CD14-positive monocyte (primary cell): Measurements from ENCODE around the gene MRPS33. TPM values are rescaled to one million over a fixed set of nuclear protein-coding genes. Genes with fewer than 3 reads are reported as not detected.
"Not testable (repeated sequence)": the region's sequence is repeated elsewhere in the genome, so short reads cannot be mapped to it uniquely, and the experiment has no call there.

ENCODE experiments used
- DNase-seq, 3 donors: peaks; one replicate each; pipeline ENCODE4 v3.0.0-alpha.2; 2011 to 2022
- H2AFZ ChIP-seq: 2 replicates; pipeline ENCODE4 v1.6.0; 2012; ENCODE audit warnings: mild to moderate bottlenecking, low read depth, low read length, inconsistent platforms; ENCODE audit not compliant: insufficient read depth, poor library complexity, severe bottlenecking
- H3K27ac ChIP-seq, 2 donors: 1 replicate in 1 of 2; 2 replicates in 1 of 2; pipeline ENCODE4 v1.5.1; 2012 to 2013; ENCODE audit warnings: low read length in 2 of 2, control low read depth in 1 of 2, inconsistent platforms in 1 of 2, low read depth in 1 of 2, mild to moderate bottlenecking in 1 of 2
- H3K27me3 ChIP-seq, 2 donors: one replicate each; pipeline versions ENCODE4 v1.6.0 to v1.6.1; 2011 to 2013; ENCODE audit warnings: low read length in 2 of 2; ENCODE audit not compliant: control insufficient read depth in 2 of 2, insufficient read depth in 2 of 2
- H3K36me3 ChIP-seq, 2 donors: replicated peaks in 1 of 2; 1 replicate in 1 of 2; 2 replicates in 1 of 2; pipeline versions ENCODE4 v1.5.1 to v1.6.1; 2012 to 2013; ENCODE audit warnings: low read length in 2 of 2, control low read depth in 1 of 2, inconsistent platforms in 1 of 2, mild to moderate bottlenecking in 1 of 2; ENCODE audit not compliant: insufficient read depth in 2 of 2, control insufficient read depth in 1 of 2
- H3K4me1 ChIP-seq, 2 donors: 1 replicate in 1 of 2; 2 replicates in 1 of 2; pipeline versions ENCODE4 v1.5.1 to v1.6.1; 2012 to 2013; ENCODE audit warnings: low read length in 2 of 2, control low read depth in 1 of 2, inconsistent platforms in 1 of 2, mild to moderate bottlenecking in 1 of 2, moderate library complexity in 1 of 2; ENCODE audit not compliant: insufficient read depth in 2 of 2, control insufficient read depth in 1 of 2
- H3K4me2 ChIP-seq: replicated peaks from 2 replicates; pipeline ENCODE3; 2012; ENCODE audit warnings: low read length, moderate library complexity, mild to moderate bottlenecking; ENCODE audit not compliant: poor library complexity, severe bottlenecking; ENCODE audit errors: extremely low read depth
- H3K4me3 ChIP-seq, 3 experiments: fragments of 200-600 bp in 1 of 3; sonication (generic) in 1 of 3; replicated peaks in 1 of 3; 1 replicate in 2 of 3; 2 replicates in 1 of 3; pipeline ENCODE4 v1.5.1; 2011 to 2013; ENCODE audit warnings: low read length in 3 of 3, mild to moderate bottlenecking in 3 of 3, control low read depth in 2 of 3, low read depth in 2 of 3, inconsistent platforms in 1 of 3, moderate library complexity in 1 of 3
- H3K79me2 ChIP-seq: 2 replicates; pipeline ENCODE4 v1.6.0; 2012; ENCODE audit warnings: mild to moderate bottlenecking, control low read depth, inconsistent platforms, low read length, moderate library complexity; ENCODE audit not compliant: insufficient read depth
- H3K9ac ChIP-seq: 2 replicates; pipeline ENCODE4 v1.6.0; 2017; ENCODE audit warnings: low read length, mild to moderate bottlenecking; ENCODE audit not compliant: insufficient read depth, poor library complexity, severe bottlenecking
- H3K9me3 ChIP-seq, 2 donors: replicated peaks in 1 of 2; 1 replicate in 1 of 2; 2 replicates in 1 of 2; pipeline versions ENCODE4 v1.5.1 to v1.6.1; 2012 to 2013; ENCODE audit warnings: low read length in 2 of 2, control low read depth in 1 of 2; ENCODE audit not compliant: control insufficient read depth in 1 of 2, insufficient read depth in 1 of 2
- H4K20me1 ChIP-seq: 2 replicates; pipeline ENCODE4 v1.6.0; 2012; ENCODE audit warnings: mild to moderate bottlenecking, low read length, control low read depth, moderate library complexity; ENCODE audit not compliant: insufficient read depth
- H3K27ac Mint-ChIP-seq, 7 donors: one replicate each; pipeline ENCODE4 v1.8.0; 2020; ENCODE audit warnings: mild to moderate bottlenecking in 7 of 7, mixed read lengths in 7 of 7, moderate library complexity in 6 of 7, inconsistent platforms in 2 of 7
- H3K27me3 Mint-ChIP-seq, 3 donors: one replicate each; pipeline ENCODE4 v1.8.0; 2021 to 2022; ENCODE audit warnings: low read depth in 3 of 3, mild to moderate bottlenecking in 3 of 3, mixed read lengths in 3 of 3, moderate library complexity in 3 of 3, inconsistent platforms in 1 of 3
- H3K36me3 Mint-ChIP-seq, 2 donors: one replicate each; pipeline ENCODE4 v1.8.0; 2020; ENCODE audit warnings: mixed read lengths in 2 of 2, inconsistent platforms in 1 of 2, mild to moderate bottlenecking in 1 of 2
- H3K4me1 Mint-ChIP-seq: one replicate; pipeline ENCODE4 v1.8.0; 2020; ENCODE audit warnings: mild to moderate bottlenecking, mixed read lengths
- H3K4me3 Mint-ChIP-seq, 2 donors: one replicate each; pipeline ENCODE4 v1.8.0; 2020; ENCODE audit warnings: mild to moderate bottlenecking in 2 of 2, mixed read lengths in 2 of 2, moderate library complexity in 1 of 2
- H3K9me3 Mint-ChIP-seq, 7 donors: one replicate each; pipeline ENCODE4 v1.8.0; 2020 to 2022; ENCODE audit warnings: mixed read lengths in 7 of 7, mild to moderate bottlenecking in 6 of 7, moderate library complexity in 6 of 7, inconsistent platforms in 2 of 7
- CTCF ChIP-seq: fragments of 200-600 bp; IDR thresholded peaks from one replicate; pipeline ENCODE4 v1.8.0; 2022; ENCODE audit warnings: antibody characterized with exemption, mild to moderate bottlenecking
- WGBS: methylation state at CpG from one replicate; pipeline ENCODE4 v1.1.5; 2013; ENCODE audit warnings: missing lambda C conversion rate; ENCODE audit not compliant: insufficient coverage; 5-methylcytosine and 5-hydroxymethylcytosine counted together
- intact Hi-C, 2 donors: fragments of 100-400 bp; cut with micrococcal nuclease; formaldehyde crosslinking; loops; one replicate each; pipeline versions ENCODE4 v1.15.0 to v1.15.1; 2023
- polyA plus RNA-seq, 3 donors: library from polyadenylated mRNA; depleted of rRNA in 1 of 3; unstranded in 2 of 3; stranded (reverse) in 1 of 3; fragments of 300-500 nt in 2 of 3; fragments of >200 nt in 1 of 3; fragmentation: Illumina TruSeq in 2 of 3; gene quantifications; 1 replicate in 2 of 3; 2 replicates in 1 of 3; pipeline ENCODE4 v1.2.3, GENCODE V29; 2012 to 2021
- small RNA-seq: library from RNA; depleted of rRNA; stranded (forward); fragments of <200 nt; gene quantifications from one replicate; pipeline ENCODE3, GENCODE V24; 2012; ENCODE audit warnings: low read depth; ENCODE audit not compliant: insufficient read length

MRPS33 gene
- polyA plus RNA-seq, 3 donors = 8.9 to 52.7 (median 45.0) TPM

GRCh38 chr7:140961117-140961516, 53.6 kb downstream of the MRPS33 start:
- Histone ChIP-seq H3K4me2 (no peak overlapping the region), H3K9ac (no peak overlapping the region), H3K4me1 (no peaks in the 10 kb centered on the region), H3K9me3 (peaks cover 0 to 9% of the 10 kb centered on the region in 2 donors), H3K27me3 (no peaks in the 10 kb centered on the region), H3K36me3 (no peaks in the 10 kb centered on the region), H4K20me1 (no peaks in the 10 kb centered on the region), H2AFZ (no peak overlapping the region), H3K79me2 (no peaks in the 10 kb centered on the region), H3K27ac (no peak overlapping the region), H3K4me3 (no peak overlapping the region)
- no peak for DNase-seq
- H3K27ac Mint-ChIP-seq = no peak overlapping the region
- H3K4me1 Mint-ChIP-seq = no peaks in the 10 kb centered on the region
- intact Hi-C loops = no loop called here
- H3K4me3 Mint-ChIP-seq = no peak overlapping the region
- H3K27me3 Mint-ChIP-seq = peaks cover 0 to 2% (median 1%) of the 10 kb centered on the region in 3 donors
- peaks cover 3 to 15% (median 9%) of the 10 kb centered on the region in 7 donors for H3K9me3 Mint-ChIP-seq
- no peak for TF ChIP-seq CTCF
- WGBS = no CpG with 5 or more reads among the region's 4 CpGs
- no peaks in the 10 kb centered on the region for H3K36me3 Mint-ChIP-seq

- DNase-seq, H4K20me1 ChIP-seq, H3K36me3 Mint-ChIP-seq, H3K9ac ChIP-seq, H3K9me3 ChIP-seq, H3K27me3 ChIP-seq, H3K4me1 Mint-ChIP-seq, H3K4me1 ChIP-seq, H3K4me3 Mint-ChIP-seq, H3K27ac ChIP-seq, H3K36me3 ChIP-seq, H3K4me3 ChIP-seq, H3K27ac Mint-ChIP-seq, H3K27me3 Mint-ChIP-seq, H2AFZ ChIP-seq, intact Hi-C loops, H3K4me2 ChIP-seq, H3K79me2 ChIP-seq: not testable (repeated sequence)
- peaks cover 4 to 17% (median 8%) of the 10 kb centered on the region in 7 donors for H3K9me3 Mint-ChIP-seq
- 99% methylated on average over 17 of the region's 25 CpGs for WGBS
Measured at GRCh38 chr7:140956997-140957396, 57.8 kb downstream of the MRPS33 start.

Small RNA genes lying within 50 kb of the gene (small RNA-seq; reads per million reads assigned to genes)
- not detected for gene RNU4-74P

Other genes starting within 250 kb of the MRPS33 start
- 10 to 100 TPM in 1 of 3 donors, 1 to 10 TPM in 2; 3.8 to 10.0 (median 5.6) TPM for gene BRAF, start 90.0 kb downstream of the MRPS33 start, polyA plus RNA-seq
- not detected for gene TMEM178B, start 59.1 kb upstream of the MRPS33 start, polyA plus RNA-seq